Fibroblast of mammary gland (primary cell): Measurements from ENCODE around the gene TMEM239.
"Not testable (repeated sequence)": the region's sequence is repeated elsewhere in the genome, so short reads cannot be mapped to it uniquely, and the experiment has no call there.

Source experiments
- DNase-seq: peaks from one replicate; pipeline ENCODE4 v3.0.0-alpha.2; 2010; ENCODE audit warnings: low read depth
- H3K4me3 ChIP-seq: 2 replicates; pipeline ENCODE4 v1.5.1; 2011; ENCODE audit warnings: low read depth, mild to moderate bottlenecking, low read length, moderate library complexity; ENCODE audit not compliant: control insufficient read depth
- TF ChIP-seq, protein P1 (sequence below): conservative IDR thresholded peaks from 2 replicates; pipeline ENCODE4 v1.5.1; 2011; ENCODE audit warnings: low read depth, low read length, inconsistent platforms; ENCODE audit not compliant: control insufficient read depth, insufficient read depth

The TMEM239 gene

DNA sequence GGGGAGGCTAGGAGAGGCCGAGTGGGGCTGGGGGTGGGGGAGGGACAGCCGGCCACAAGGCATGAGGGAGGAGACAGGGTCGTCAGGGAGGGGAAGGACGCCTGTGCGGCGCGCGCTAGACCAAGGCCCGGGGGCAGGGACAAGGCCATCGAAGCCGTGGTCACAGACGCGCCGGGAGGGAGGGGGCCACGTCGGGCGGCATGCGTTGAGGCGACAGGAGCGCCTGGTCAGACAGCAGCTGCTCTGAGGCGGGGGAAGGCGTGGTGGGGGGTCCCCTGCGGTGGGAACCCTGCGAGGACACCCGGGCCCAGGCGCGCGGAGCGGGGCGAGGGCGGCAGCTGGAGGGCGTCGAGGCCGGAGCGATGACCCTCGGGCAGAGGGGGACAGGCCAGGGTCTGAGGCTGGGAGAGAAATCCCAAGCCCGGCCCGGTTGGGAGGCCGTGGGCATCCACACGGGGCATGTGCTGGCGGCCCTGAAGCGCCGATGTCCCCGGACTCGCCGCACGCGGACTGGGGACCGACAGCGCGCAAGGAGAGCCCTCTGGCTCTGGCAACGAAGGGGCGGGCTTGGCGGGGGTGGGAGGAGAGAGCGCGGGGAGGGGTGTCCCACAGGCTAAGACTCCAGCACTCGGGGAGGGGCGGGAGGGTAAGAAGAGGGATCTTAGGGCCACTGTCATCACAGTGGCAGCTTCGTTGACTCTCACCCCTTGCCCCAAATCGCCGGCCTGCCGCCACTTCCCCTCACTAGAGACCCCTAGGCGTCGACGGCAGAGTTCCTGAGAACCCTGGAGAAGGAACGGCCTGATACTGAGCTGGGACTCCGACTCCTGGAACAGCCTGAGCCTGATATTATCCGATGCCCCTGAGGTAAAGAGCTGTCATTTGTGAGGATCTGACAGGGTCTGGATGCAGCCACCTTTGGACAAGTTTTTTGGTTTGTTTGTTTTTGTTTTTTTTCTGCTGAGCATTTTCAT lies 5.0 kb downstream of the TMEM239 start:
- TF ChIP-seq, protein P1, sequence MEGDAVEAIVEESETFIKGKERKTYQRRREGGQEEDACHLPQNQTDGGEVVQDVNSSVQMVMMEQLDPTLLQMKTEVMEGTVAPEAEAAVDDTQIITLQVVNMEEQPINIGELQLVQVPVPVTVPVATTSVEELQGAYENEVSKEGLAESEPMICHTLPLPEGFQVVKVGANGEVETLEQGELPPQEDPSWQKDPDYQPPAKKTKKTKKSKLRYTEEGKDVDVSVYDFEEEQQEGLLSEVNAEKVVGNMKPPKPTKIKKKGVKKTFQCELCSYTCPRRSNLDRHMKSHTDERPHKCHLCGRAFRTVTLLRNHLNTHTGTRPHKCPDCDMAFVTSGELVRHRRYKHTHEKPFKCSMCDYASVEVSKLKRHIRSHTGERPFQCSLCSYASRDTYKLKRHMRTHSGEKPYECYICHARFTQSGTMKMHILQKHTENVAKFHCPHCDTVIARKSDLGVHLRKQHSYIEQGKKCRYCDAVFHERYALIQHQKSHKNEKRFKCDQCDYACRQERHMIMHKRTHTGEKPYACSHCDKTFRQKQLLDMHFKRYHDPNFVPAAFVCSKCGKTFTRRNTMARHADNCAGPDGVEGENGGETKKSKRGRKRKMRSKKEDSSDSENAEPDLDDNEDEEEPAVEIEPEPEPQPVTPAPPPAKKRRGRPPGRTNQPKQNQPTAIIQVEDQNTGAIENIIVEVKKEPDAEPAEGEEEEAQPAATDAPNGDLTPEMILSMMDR, result no peak
- H3K4me3 ChIP-seq, result no peak overlapping the region
- no peak for DNase-seq

DNA sequence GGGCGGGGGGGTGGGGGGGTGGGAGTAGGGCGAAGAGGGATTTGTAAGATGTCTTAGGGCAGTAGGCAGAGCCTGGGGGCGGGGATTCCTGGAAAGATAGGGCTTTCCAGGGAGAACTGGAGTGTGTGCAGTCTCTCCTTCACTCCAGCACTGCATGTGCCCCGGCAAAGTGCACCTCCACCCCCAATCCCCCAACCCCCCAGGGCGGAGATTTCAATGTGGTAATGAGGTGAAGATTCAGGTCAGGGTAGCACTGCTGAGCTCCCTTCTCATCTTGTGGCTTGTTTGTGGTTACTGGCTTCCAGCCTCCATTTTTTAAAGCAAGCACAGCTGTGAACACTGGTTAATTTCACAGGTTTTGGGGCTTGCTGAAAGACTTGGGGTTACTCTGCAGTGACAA lies 5.9 kb downstream of the TMEM239 start:
- no peak overlapping the region for H3K4me3 ChIP-seq
- DNase-seq, result peak; percentile 51
- TF ChIP-seq, protein P1, result no peak

DNA sequence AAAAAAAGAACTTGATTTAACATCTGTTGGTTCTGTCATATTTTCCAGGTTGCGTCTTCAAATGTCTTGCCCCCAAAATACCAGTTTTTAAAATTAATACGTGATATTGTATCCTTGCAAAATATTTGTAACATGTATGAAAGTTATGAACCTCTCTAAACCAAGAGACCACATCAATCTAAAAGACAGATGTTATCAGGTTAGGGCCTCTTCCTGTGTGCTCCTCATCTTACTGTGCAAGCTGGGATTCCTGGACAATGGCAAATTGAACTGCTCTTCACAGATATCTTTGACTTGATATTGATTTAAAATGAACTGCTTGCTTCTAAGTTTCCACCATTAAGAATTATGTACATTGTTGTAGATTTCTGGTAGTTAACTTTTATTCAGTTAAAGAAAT lies 9.6 kb downstream of the TMEM239 start:
- H3K4me3 ChIP-seq, result no peak overlapping the region
- TF ChIP-seq, protein P1, result no peak
- DNase-seq, result no peak

DNA sequence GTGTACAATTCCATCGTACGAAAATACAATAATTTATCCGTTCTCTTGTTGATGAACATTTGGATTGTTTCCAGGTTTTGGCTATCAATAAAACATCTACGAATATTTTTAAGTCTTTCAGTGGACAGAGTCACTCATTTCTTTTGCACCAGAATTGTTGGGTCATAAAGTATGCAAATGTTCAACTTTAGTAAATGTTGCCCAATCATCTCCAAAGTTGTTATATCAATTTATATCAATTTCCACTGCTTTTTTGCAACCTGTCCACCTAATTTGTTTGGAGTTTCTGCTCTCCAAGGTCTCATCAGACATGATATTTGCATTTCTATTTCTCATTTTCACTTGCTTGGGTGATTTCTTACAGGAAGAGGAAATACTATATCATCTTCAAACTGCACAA lies 10.5 kb downstream of the TMEM239 start:
- no peak overlapping the region for H3K4me3 ChIP-seq
- TF ChIP-seq, protein P1, result no peak
- no peak for DNase-seq

DNA sequence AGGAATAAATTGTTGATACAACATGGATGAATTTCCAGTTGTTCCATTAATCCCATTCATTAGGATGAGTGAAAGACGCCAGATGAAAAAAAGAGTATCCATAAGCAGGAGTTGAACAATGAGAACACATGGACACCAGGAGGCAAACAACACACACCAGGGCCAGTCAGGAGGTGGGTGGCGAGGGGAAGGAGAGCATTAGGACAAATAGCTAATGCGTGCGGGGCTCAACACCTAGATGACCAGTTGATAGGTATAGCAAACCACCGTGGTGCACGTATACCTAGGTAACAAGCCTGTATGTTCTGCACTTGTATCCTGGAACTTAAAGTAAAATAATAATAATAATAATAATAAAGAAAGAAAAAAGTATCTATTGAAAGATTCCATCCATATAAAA lies 13.2 kb downstream of the TMEM239 start:
- TF ChIP-seq, protein P1, result no peak
- H3K4me3 ChIP-seq, result no peak overlapping the region
- no peak for DNase-seq

DNA sequence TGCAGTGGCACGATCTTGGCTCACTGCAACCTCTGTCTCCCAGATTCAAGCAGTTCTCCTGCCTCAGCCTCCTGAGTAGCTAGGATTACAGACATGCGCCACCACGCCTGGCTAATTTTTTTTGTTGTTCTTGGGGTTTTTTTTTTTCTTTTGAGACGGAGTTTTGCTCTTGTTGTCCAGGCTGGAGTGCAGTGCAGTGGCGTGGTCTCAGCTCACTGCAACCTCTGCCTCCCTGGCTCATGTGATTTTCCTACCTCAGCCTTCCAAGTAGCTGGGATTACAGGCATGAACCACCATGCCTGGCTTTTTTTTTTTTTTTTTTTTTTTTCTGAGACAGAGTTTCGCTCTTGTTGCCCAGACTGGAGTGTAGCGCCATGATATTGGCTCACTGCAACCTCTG lies 15.0 kb downstream of the TMEM239 start:
- not testable (repeated sequence) for DNase-seq, H3K4me3 ChIP-seq

DNA sequence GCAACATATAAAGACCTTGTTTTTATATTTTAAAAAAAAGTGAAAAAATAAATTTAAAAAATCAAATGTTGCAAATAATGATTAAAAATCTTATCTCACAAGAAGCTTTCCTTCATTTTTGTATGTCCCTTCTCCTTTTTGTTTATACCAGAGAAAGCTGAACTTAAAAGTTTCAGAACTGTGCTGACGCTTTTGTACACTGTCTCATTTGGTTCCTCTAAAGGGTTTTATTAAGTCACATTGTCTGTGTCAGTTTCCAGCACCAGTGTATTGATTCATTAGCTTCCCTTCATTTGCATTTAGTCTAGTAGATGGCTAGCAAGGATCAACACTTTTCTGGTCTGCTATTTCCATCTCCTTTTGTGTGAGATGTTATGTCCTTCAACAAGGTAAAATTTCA lies 17.6 kb downstream of the TMEM239 start:
- TF ChIP-seq, protein P1, result no peak
- no peak for DNase-seq
- H3K4me3 ChIP-seq, result no peak overlapping the region
